Measurements from ENCODE around the gene APOBEC3F. TPM values are rescaled to one million over a fixed set of nuclear protein-coding genes. Genes with fewer than 3 reads are reported as not detected.
"Not testable (repeated sequence)": the region's sequence is repeated elsewhere in the genome, so short reads cannot be mapped to it uniquely, and the experiment has no call there.

Gene APOBEC3F
- total RNA-seq, 3 donors from 2014 or later = 8.3 to 12.3 (median 8.7) TPM

- H3K36me3 Mint-ChIP-seq (ENCODE audit: insufficient read depth) = no peaks in the 10 kb centered on the region
- H3K4me1 Mint-ChIP-seq (ENCODE audit: low read depth) = peaks cover 31% of the 10 kb centered on the region
- ATAC-seq = no peak
These were observed 33.3 kb downstream of the APOBEC3F start for GRCh38 chr22:39073981-39074380.

GRCh38 chr22:39076155-39077025, 35.7 kb downstream of the APOBEC3F start:
- H3K27me3 Mint-ChIP-seq (ENCODE audit: low read depth); H3K9me3 Mint-ChIP-seq; DNase-seq; H3K36me3 Mint-ChIP-seq (ENCODE audit: insufficient read depth); ATAC-seq: not testable (repeated sequence)
- Mint-ChIP-seq H3K4me1 (ENCODE audit: low read depth) (peaks cover 45% of the 10 kb centered on the region), H3K4me3 (peak overlapping the region; percentile 76)

More at GRCh38 chr22:39073981-39074380, 33.3 kb downstream of the APOBEC3F start:
- no peaks in the 10 kb centered on the region for H3K27me3 Mint-ChIP-seq (ENCODE audit: low read depth)
- no peaks in the 10 kb centered on the region for H3K9me3 Mint-ChIP-seq
- no peak overlapping the region for H3K4me3 Mint-ChIP-seq
- DNase-seq = no peak

DNA sequence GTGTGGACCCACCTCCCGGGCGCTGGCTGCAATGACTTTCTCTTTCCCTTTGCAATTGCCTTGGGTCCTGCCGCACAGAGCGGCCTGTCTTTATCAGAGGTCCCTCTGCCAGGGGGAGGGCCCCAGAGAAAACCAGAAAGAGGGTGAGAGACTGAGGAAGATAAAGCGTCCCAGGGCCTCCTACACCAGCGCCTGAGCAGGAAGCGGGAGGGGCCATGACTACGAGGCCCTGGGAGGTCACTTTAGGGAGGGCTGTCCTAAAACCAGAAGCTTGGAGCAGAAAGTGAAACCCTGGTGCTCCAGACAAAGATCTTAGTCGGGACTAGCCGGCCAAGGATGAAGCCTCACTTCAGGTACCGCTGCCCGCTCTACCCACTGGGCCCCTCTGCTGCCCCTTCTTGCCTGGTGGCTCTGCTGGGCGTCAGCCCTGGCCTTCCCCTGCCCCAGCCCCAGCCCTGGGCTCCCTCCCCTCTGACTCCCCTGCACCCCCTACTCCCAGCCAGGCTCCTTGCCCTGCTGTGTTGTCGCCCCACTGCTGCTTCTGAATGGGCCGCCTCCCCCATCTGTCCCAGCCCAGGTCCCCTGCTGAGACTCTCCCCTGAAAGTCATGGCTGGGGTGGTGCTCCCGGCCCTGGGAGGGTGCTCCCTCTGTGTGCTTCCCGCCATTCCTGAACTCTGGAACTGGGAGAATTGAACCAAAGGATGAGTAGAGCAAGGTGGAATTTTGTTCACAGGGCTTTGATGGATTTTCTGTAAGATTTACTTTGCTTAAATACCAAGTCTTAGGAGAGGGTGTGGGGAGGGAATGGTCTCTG, 36.6 kb downstream of the APOBEC3F start, which contains the start of gene APOBEC3G:
Gene APOBEC3G (plus strand): TSS at position 250 of the 815 bp plus-strand sequence. CDS start 87 bp downstream, at position 337.
- not testable (repeated sequence) for H3K36me3 Mint-ChIP-seq (ENCODE audit: insufficient read depth); H3K9me3 Mint-ChIP-seq; H3K27me3 Mint-ChIP-seq (ENCODE audit: low read depth)
- Mint-ChIP-seq H3K4me3 (peak within 1 kb of the TSS; percentile 91), H3K4me1 (ENCODE audit: low read depth) (peaks cover 53% of the 10 kb centered on the region)
- ATAC-seq (peak; percentile 96), DNase-seq (peak; percentile 47)

- not testable (repeated sequence) for H3K27me3 Mint-ChIP-seq (ENCODE audit: low read depth); H3K9me3 Mint-ChIP-seq; DNase-seq; ATAC-seq; H3K36me3 Mint-ChIP-seq (ENCODE audit: insufficient read depth)
- H3K4me3 Mint-ChIP-seq = peak overlapping the region; percentile 91
- H3K4me1 Mint-ChIP-seq (ENCODE audit: low read depth) = peaks cover 54% of the 10 kb centered on the region
These were observed 37.2 kb downstream of the APOBEC3F start for GRCh38 chr22:39077912-39078311.

GRCh38 chr22:39078329-39078728, 37.7 kb downstream of the APOBEC3F start:
- no peaks in the 10 kb centered on the region for H3K27me3 Mint-ChIP-seq (ENCODE audit: low read depth)
- ATAC-seq = no peak
- peak overlapping the region; percentile 91 for H3K4me3 Mint-ChIP-seq
- no peak for DNase-seq
- peaks cover 10% of the 10 kb centered on the region for H3K36me3 Mint-ChIP-seq (ENCODE audit: insufficient read depth)
- H3K4me1 Mint-ChIP-seq (ENCODE audit: low read depth) = peaks cover 57% of the 10 kb centered on the region
- H3K9me3 Mint-ChIP-seq = no peaks in the 10 kb centered on the region

- DNase-seq = not testable (repeated sequence)
- peaks cover 61% of the 10 kb centered on the region for H3K4me1 Mint-ChIP-seq (ENCODE audit: low read depth)
These were observed 38.5 kb downstream of the APOBEC3F start for GRCh38 chr22:39079054-39079637.

DNA sequence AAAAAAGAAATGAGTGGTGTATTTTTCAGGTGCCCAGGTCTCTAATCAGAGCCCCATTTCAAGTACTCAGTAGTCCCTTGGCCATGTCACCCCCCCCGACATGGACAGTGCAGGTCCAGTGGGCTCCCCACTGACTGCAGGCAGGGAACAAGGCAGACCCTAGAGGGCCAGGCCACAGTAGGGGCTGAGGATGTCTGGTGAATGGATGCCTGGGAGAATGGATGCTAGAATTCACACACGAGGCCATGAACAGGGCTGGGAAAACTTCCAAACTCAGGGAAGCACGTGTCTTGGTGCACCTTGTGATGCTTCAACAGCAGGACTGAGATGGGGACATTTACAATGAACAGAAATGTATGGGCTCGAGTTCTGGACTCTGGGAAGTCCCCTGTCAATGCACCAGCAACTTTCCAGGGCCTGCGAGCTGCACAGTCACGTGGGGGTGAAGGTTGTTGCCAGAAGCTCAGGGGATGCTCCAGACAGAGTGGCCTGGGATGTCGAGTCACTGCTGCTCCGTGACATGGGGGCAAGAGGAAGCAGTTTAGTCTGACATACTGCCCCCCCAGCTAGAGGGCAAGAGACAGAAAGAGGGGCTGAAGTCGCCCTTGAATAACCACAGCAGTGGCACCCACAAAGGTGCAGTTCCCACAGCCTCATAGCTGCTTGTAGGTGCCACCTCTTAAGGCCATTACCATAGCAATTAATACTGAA, 39.5 kb downstream of the APOBEC3F start:
- DNase-seq (no peak), ATAC-seq (no peak)
- peak overlapping the region; percentile 91 for H3K4me3 Mint-ChIP-seq
- H3K4me1 Mint-ChIP-seq (ENCODE audit: low read depth) = peaks cover 58% of the 10 kb centered on the region
- H3K9me3 Mint-ChIP-seq = no peaks in the 10 kb centered on the region
- H3K36me3 Mint-ChIP-seq (ENCODE audit: insufficient read depth) = peaks cover 10% of the 10 kb centered on the region
- no peaks in the 10 kb centered on the region for H3K27me3 Mint-ChIP-seq (ENCODE audit: low read depth)

More at GRCh38 chr22:39079054-39079637, 38.5 kb downstream of the APOBEC3F start:
- not testable (repeated sequence) for H3K27me3 Mint-ChIP-seq (ENCODE audit: low read depth); ATAC-seq; H3K36me3 Mint-ChIP-seq (ENCODE audit: insufficient read depth); H3K9me3 Mint-ChIP-seq
- peak overlapping the region; percentile 91 for H3K4me3 Mint-ChIP-seq

GRCh38 chr22:39081016-39081415, 40.4 kb downstream of the APOBEC3F start:
- peak overlapping the region; percentile 53 for H3K4me3 Mint-ChIP-seq
- peaks cover 10% of the 10 kb centered on the region for H3K36me3 Mint-ChIP-seq (ENCODE audit: insufficient read depth)

DNA sequence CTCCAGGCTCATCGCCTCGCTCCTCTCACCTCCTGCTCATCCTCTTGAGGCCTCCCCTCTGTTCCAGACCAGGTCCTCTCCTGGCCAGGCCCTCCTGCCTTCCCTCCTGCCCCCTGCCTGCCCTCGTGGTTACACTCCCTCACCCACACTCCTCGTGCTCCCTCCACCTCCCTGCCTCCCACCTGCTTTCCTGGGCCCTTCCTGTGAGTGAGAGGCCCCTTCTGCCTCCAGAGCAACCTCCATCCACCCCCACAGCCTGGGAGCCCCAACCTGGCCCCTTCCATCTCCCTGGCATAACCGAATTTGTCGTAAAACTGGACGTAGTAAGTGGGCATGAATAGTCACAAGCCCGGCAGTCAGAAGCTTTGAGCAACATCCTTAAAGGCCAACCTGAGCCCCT, 40.9 kb downstream of the APOBEC3F start:
- peaks cover 57% of the 10 kb centered on the region for H3K4me1 Mint-ChIP-seq (ENCODE audit: low read depth)
- ATAC-seq (no peak), DNase-seq (no peak)
- no peaks in the 10 kb centered on the region for H3K27me3 Mint-ChIP-seq (ENCODE audit: low read depth)
- H3K9me3 Mint-ChIP-seq = no peaks in the 10 kb centered on the region
- H3K36me3 Mint-ChIP-seq (ENCODE audit: insufficient read depth) = peaks cover 12% of the 10 kb centered on the region
- H3K4me3 Mint-ChIP-seq = peak overlapping the region; percentile 7

More at GRCh38 chr22:39081016-39081415, 40.4 kb downstream of the APOBEC3F start:
- H3K4me1 Mint-ChIP-seq (ENCODE audit: low read depth) = peaks cover 57% of the 10 kb centered on the region
- ATAC-seq = no peak
- no peak for DNase-seq
- H3K9me3 Mint-ChIP-seq = no peaks in the 10 kb centered on the region
- no peaks in the 10 kb centered on the region for H3K27me3 Mint-ChIP-seq (ENCODE audit: low read depth)

- Mint-ChIP-seq H3K9me3 (no peaks in the 10 kb centered on the region), H3K4me1 (ENCODE audit: low read depth) (peaks cover 61% of the 10 kb centered on the region), H3K27me3 (ENCODE audit: low read depth) (no peaks in the 10 kb centered on the region), H3K36me3 (ENCODE audit: insufficient read depth) (peaks cover 14% of the 10 kb centered on the region), H3K4me3 (no peak overlapping the region)
- ATAC-seq (no peak), DNase-seq (no peak)
These were observed 42.8 kb downstream of the APOBEC3F start for GRCh38 chr22:39083212-39084165.

DNA sequence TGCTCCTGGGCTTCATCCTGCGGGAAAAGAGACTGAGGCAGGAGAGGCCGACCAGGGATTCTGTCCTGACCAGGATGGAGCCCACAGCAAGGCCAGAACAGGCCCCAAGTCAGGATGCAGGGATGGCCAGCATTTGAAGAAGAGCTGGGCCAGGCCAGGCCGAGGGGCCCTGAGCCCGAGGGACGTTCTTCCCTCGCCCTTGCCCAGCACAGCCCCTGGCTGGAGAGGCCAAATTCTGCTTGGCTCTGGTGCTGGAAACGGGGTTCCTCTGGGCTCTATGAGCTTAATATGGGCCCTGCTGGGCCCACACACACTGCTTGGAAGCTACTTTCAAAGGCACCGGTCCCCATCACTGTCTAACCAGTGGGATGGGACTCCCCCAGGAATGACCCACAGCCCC, 44.0 kb downstream of the APOBEC3F start:
- H3K4me1 Mint-ChIP-seq (ENCODE audit: low read depth) = peaks cover 68% of the 10 kb centered on the region
- no peaks in the 10 kb centered on the region for H3K27me3 Mint-ChIP-seq (ENCODE audit: low read depth)
- ATAC-seq = no peak
- no peak for DNase-seq
- no peak overlapping the region for H3K4me3 Mint-ChIP-seq
- no peaks in the 10 kb centered on the region for H3K9me3 Mint-ChIP-seq
- H3K36me3 Mint-ChIP-seq (ENCODE audit: insufficient read depth) = peaks cover 14% of the 10 kb centered on the region

- peaks cover 6% of the 10 kb centered on the region for H3K36me3 Mint-ChIP-seq (ENCODE audit: insufficient read depth)
- no peaks in the 10 kb centered on the region for H3K27me3 Mint-ChIP-seq (ENCODE audit: low read depth)
- peaks cover 72% of the 10 kb centered on the region for H3K4me1 Mint-ChIP-seq (ENCODE audit: low read depth)
- ATAC-seq (no peak), DNase-seq (no peak)
- H3K4me3 Mint-ChIP-seq = no peak overlapping the region
- H3K9me3 Mint-ChIP-seq = no peaks in the 10 kb centered on the region
These were observed 46.4 kb downstream of the APOBEC3F start for GRCh38 chr22:39087098-39087497.

Measured in activated T-cell treated with anti-CD3 and anti-CD28 coated beads, Interleukin-2, amount 50 U/mL, for 4 hours (primary cell).